ENCODE data around the gene PI16.

PI16 gene

DNA sequence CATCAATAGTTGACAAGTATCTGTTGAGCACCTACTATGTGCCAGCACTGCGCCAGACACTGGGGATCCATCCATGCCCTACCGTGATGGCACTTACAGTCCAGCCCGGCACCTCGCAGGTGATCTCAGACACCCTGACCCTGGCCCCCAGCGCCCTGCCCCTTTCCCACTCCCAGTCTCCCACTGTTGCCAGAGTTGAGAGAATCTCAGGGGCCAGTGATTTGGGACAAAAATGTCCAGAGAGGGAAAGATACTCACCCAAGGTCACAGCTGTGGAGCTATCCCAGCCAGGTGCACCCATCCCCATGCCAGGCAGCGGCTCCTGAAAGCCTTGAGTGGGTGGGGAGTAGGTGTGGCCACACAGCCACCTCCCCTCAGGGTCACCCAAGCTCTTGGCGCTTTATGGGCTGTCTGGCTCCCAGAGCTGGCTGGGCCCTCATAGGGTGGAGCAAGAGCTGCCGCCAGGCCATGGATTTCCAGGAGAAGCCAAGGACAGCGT lies 3.3 kb downstream of the PI16 start:
- DNase-seq (ENCODE audit: low read depth): no peak

GRCh38 chr6:36958775-36959554 lies 4.4 kb downstream of the PI16 start:
- no peak for DNase-seq (ENCODE audit: low read depth)

- DNase-seq (ENCODE audit: low read depth): no peak
Observed at GRCh38 chr6:36959555-36960250, 5.2 kb downstream of the PI16 start.

- DNase-seq (ENCODE audit: low read depth): no peak
Observed at GRCh38 chr6:36961441-36962435, 7.2 kb downstream of the PI16 start.

DNA sequence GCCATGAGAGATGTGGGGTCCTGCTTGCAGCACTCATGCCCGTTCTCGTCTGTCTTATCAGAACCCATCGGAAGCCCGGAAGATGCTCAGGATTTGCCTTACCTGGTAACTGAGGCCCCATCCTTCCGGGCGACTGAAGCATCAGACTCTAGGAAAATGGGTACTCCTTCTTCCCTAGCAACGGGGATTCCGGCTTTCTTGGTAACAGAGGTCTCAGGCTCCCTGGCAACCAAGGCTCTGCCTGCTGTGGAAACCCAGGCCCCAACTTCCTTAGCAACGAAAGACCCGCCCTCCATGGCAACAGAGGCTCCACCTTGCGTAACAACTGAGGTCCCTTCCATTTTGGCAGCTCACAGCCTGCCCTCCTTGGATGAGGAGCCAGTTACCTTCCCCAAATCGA lies 8.3 kb downstream of the PI16 start:
- DNase-seq (ENCODE audit: low read depth): no peak

GRCh38 chr6:36963451-36964290 lies 9.1 kb downstream of the PI16 start:
- no peak for DNase-seq (ENCODE audit: low read depth)

DNA sequence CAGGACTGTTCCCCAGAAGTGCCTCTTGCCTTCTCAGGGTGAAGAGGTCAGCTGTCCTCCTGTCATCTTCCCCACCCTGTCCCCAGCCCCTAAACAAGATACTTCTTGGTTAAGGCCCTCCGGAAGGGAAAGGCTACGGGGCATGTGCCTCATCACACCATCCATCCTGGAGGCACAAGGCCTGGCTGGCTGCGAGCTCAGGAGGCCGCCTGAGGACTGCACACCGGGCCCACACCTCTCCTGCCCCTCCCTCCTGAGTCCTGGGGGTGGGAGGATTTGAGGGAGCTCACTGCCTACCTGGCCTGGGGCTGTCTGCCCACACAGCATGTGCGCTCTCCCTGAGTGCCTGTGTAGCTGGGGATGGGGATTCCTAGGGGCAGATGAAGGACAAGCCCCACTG lies 9.8 kb downstream of the PI16 start:
- no peak for DNase-seq (ENCODE audit: low read depth)

GRCh38 chr6:36964908-36965307 lies 10.4 kb downstream of the PI16 start:
- no peak for DNase-seq (ENCODE audit: low read depth)

- no peak for DNase-seq (ENCODE audit: low read depth)
Observed at GRCh38 chr6:36967301-36967700, 12.8 kb downstream of the PI16 start.

GRCh38 chr6:36967757-36968156 lies 13.2 kb downstream of the PI16 start:
- no peak for DNase-seq (ENCODE audit: low read depth)

GRCh38 chr6:36968266-36968977 lies 13.9 kb downstream of the PI16 start:
- DNase-seq (ENCODE audit: low read depth): no peak

GRCh38 chr6:36969240-36969691 lies 14.7 kb downstream of the PI16 start:
- no peak for DNase-seq (ENCODE audit: low read depth)

- DNase-seq (ENCODE audit: low read depth): no peak
Observed at GRCh38 chr6:36969988-36970891, 15.7 kb downstream of the PI16 start.

GRCh38 chr6:36970892-36971842 lies 16.6 kb downstream of the PI16 start:
- no peak for DNase-seq (ENCODE audit: low read depth)

GRCh38 chr6:36971921-36972673 lies 17.6 kb downstream of the PI16 start:
- DNase-seq (ENCODE audit: low read depth): no peak

- no peak for DNase-seq (ENCODE audit: low read depth)
Observed at GRCh38 chr6:36973190-36973589, 18.7 kb downstream of the PI16 start.

GRCh38 chr6:36973647-36974046 lies 19.1 kb downstream of the PI16 start:
- no peak for DNase-seq (ENCODE audit: low read depth)

Measured in stromal cell of bone marrow (primary cell).